Measurements from ENCODE around the gene USP10.
"Not testable (repeated sequence)": the region's sequence is repeated elsewhere in the genome, so short reads cannot be mapped to it uniquely, and the experiment has no call there.

Gene USP10

DNA sequence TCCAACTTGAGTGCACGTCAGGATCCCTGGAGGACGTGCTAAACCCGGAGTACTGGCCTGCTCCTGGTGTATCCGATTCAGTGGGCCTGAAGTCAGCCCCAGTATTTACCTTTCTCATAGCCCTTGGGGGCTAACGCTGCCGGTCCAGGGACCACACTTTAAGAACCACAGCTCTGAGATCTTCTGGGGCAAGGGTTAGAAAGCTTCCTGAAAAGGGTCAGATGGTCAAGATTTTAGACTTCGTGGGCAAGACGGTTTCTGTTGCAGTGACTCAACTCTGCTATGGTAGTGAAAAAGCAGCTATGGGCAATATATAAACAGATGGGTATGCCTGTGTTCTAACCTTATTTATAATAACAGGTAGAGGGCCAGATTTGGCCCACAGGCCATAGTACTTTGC, 14.6 kb upstream of the USP10 start:
- H3K27ac ChIP-seq (ENCODE audit: low read depth, low read length), result no peak overlapping the region

GRCh38 chr16:84686707-84687298, 13.0 kb upstream of the USP10 start:
- Histone ChIP-seq H3K4me1 (ENCODE audit: control insufficient read depth, insufficient read depth, low read length) (peaks cover 15% of the 10 kb centered on the region), H3K27ac (ENCODE audit: low read depth, low read length) (no peak overlapping the region)

More for the DNA sequence above, 14.6 kb upstream of the USP10 start:
- Histone ChIP-seq H3K4me3 (ENCODE audit: low read depth, low read length) (no peak overlapping the region), H3K9ac (ENCODE audit: low read depth, low read length) (no peak overlapping the region), H3K9me3 (ENCODE audit: control insufficient read depth, insufficient read depth, low read length) (no peaks in the 10 kb centered on the region), H3K36me3 (ENCODE audit: control insufficient read depth, insufficient read depth, low read length) (no peaks in the 10 kb centered on the region), H3K27me3 (ENCODE audit: control insufficient read depth, insufficient read depth, low read length) (no peaks in the 10 kb centered on the region), H3K4me1 (ENCODE audit: control insufficient read depth, insufficient read depth, low read length) (peaks cover 15% of the 10 kb centered on the region)

GRCh38 chr16:84687715-84688114, 12.1 kb upstream of the USP10 start:
- H3K4me1 ChIP-seq (ENCODE audit: control insufficient read depth, insufficient read depth, low read length), result peaks cover 15% of the 10 kb centered on the region
- no peaks in the 10 kb centered on the region for H3K36me3 ChIP-seq (ENCODE audit: control insufficient read depth, insufficient read depth, low read length)
- H3K9me3 ChIP-seq (ENCODE audit: control insufficient read depth, insufficient read depth, low read length), result no peaks in the 10 kb centered on the region
- no peak overlapping the region for H3K4me3 ChIP-seq (ENCODE audit: low read depth, low read length)
- H3K9ac ChIP-seq (ENCODE audit: low read depth, low read length), result no peak overlapping the region
- H3K27me3 ChIP-seq (ENCODE audit: control insufficient read depth, insufficient read depth, low read length), result no peaks in the 10 kb centered on the region
- no peak overlapping the region for H3K27ac ChIP-seq (ENCODE audit: low read depth, low read length)

More at GRCh38 chr16:84686707-84687298, 13.0 kb upstream of the USP10 start:
- H3K4me3 ChIP-seq (ENCODE audit: low read depth, low read length), result no peak overlapping the region
- H3K9ac ChIP-seq (ENCODE audit: low read depth, low read length), result no peak overlapping the region
- H3K9me3 ChIP-seq (ENCODE audit: control insufficient read depth, insufficient read depth, low read length), result no peaks in the 10 kb centered on the region
- no peaks in the 10 kb centered on the region for H3K36me3 ChIP-seq (ENCODE audit: control insufficient read depth, insufficient read depth, low read length)
- H3K27me3 ChIP-seq (ENCODE audit: control insufficient read depth, insufficient read depth, low read length), result no peaks in the 10 kb centered on the region

- H3K4me3 ChIP-seq (ENCODE audit: low read depth, low read length); H3K27me3 ChIP-seq (ENCODE audit: control insufficient read depth, insufficient read depth, low read length); H3K36me3 ChIP-seq (ENCODE audit: control insufficient read depth, insufficient read depth, low read length); H3K9ac ChIP-seq (ENCODE audit: low read depth, low read length); H3K27ac ChIP-seq (ENCODE audit: low read depth, low read length); H3K9me3 ChIP-seq (ENCODE audit: control insufficient read depth, insufficient read depth, low read length): not testable (repeated sequence)
- peaks cover 15% of the 10 kb centered on the region for H3K4me1 ChIP-seq (ENCODE audit: control insufficient read depth, insufficient read depth, low read length)
Measured at GRCh38 chr16:84688163-84688562, 11.6 kb upstream of the USP10 start.

DNA sequence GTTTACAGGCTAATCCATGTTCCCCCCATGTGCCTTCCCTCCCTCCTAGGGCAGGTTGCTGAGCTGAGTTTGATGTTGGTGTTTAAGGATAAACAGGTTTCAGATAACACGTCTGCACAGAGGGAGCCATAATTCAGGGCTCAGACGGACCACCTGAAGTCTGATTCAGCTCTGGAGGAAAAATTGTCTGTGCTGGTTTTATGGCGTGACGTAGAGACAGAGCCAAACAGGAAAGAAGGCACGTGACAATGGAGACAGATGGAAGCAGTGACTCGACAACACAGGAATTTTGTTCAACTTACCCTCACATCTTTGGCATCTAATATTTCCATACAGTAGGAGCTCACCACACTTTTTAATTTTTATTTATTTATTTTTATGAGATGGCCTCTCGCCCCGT, 10.7 kb upstream of the USP10 start:
- H3K27me3 ChIP-seq (ENCODE audit: control insufficient read depth, insufficient read depth, low read length), result no peaks in the 10 kb centered on the region
- H3K4me3 ChIP-seq (ENCODE audit: low read depth, low read length), result no peak overlapping the region
- H3K9me3 ChIP-seq (ENCODE audit: control insufficient read depth, insufficient read depth, low read length), result no peaks in the 10 kb centered on the region
- no peak overlapping the region for H3K9ac ChIP-seq (ENCODE audit: low read depth, low read length)
- no peak overlapping the region for H3K27ac ChIP-seq (ENCODE audit: low read depth, low read length)
- H3K4me1 ChIP-seq (ENCODE audit: control insufficient read depth, insufficient read depth, low read length), result peaks cover 9% of the 10 kb centered on the region
- H3K36me3 ChIP-seq (ENCODE audit: control insufficient read depth, insufficient read depth, low read length), result no peaks in the 10 kb centered on the region

- Histone ChIP-seq H3K36me3 (ENCODE audit: control insufficient read depth, insufficient read depth, low read length) (no peaks in the 10 kb centered on the region), H3K4me1 (ENCODE audit: control insufficient read depth, insufficient read depth, low read length) (no peaks in the 10 kb centered on the region), H3K27me3 (ENCODE audit: control insufficient read depth, insufficient read depth, low read length) (no peaks in the 10 kb centered on the region), H3K9me3 (ENCODE audit: control insufficient read depth, insufficient read depth, low read length) (no peaks in the 10 kb centered on the region), H3K4me3 (ENCODE audit: low read depth, low read length) (no peak overlapping the region), H3K9ac (ENCODE audit: low read depth, low read length) (no peak overlapping the region), H3K27ac (ENCODE audit: low read depth, low read length) (no peak overlapping the region)
Measured at GRCh38 chr16:84690088-84690819, 9.5 kb upstream of the USP10 start.

- H3K27me3 ChIP-seq (ENCODE audit: control insufficient read depth, insufficient read depth, low read length), result no peaks in the 10 kb centered on the region
- H3K27ac ChIP-seq (ENCODE audit: low read depth, low read length), result no peak overlapping the region
- H3K9ac ChIP-seq (ENCODE audit: low read depth, low read length), result no peak overlapping the region
- no peaks in the 10 kb centered on the region for H3K36me3 ChIP-seq (ENCODE audit: control insufficient read depth, insufficient read depth, low read length)
- no peaks in the 10 kb centered on the region for H3K4me1 ChIP-seq (ENCODE audit: control insufficient read depth, insufficient read depth, low read length)
- no peaks in the 10 kb centered on the region for H3K9me3 ChIP-seq (ENCODE audit: control insufficient read depth, insufficient read depth, low read length)
- no peak overlapping the region for H3K4me3 ChIP-seq (ENCODE audit: low read depth, low read length)
Measured at GRCh38 chr16:84692451-84693214, 7.2 kb upstream of the USP10 start.

GRCh38 chr16:84693869-84694268, 5.9 kb upstream of the USP10 start:
- not testable (repeated sequence) for H3K36me3 ChIP-seq (ENCODE audit: control insufficient read depth, insufficient read depth, low read length); H3K27ac ChIP-seq (ENCODE audit: low read depth, low read length); H3K9me3 ChIP-seq (ENCODE audit: control insufficient read depth, insufficient read depth, low read length); H3K4me1 ChIP-seq (ENCODE audit: control insufficient read depth, insufficient read depth, low read length); H3K4me3 ChIP-seq (ENCODE audit: low read depth, low read length); H3K27me3 ChIP-seq (ENCODE audit: control insufficient read depth, insufficient read depth, low read length); H3K9ac ChIP-seq (ENCODE audit: low read depth, low read length)

DNA sequence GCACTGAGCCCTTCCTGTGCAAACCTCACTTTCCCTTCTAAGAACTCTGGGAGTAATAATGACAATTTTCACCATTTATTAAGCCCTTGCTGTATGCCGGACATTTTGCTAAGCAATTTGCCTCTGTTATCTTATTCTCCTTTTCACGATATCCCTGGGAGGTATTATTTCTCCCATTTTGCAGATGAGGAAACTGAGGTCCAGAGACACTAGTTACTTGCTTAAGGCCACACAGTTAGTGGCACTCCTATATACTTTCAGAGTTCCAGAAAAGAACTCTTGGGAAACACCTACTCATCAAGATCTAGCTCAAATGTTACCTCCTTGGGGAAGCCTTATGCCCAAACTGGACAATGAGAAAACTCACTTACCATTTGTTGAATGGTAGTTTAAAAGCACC, 4.8 kb upstream of the USP10 start:
- H3K4me1 ChIP-seq (ENCODE audit: control insufficient read depth, insufficient read depth, low read length), result peaks cover 5% of the 10 kb centered on the region
- no peaks in the 10 kb centered on the region for H3K36me3 ChIP-seq (ENCODE audit: control insufficient read depth, insufficient read depth, low read length)
- H3K4me3 ChIP-seq (ENCODE audit: low read depth, low read length), result no peak overlapping the region
- no peaks in the 10 kb centered on the region for H3K9me3 ChIP-seq (ENCODE audit: control insufficient read depth, insufficient read depth, low read length)
- H3K9ac ChIP-seq (ENCODE audit: low read depth, low read length), result no peak overlapping the region
- no peaks in the 10 kb centered on the region for H3K27me3 ChIP-seq (ENCODE audit: control insufficient read depth, insufficient read depth, low read length)
- no peak overlapping the region for H3K27ac ChIP-seq (ENCODE audit: low read depth, low read length)

- no peaks in the 10 kb centered on the region for H3K27me3 ChIP-seq (ENCODE audit: control insufficient read depth, insufficient read depth, low read length)
- H3K4me3 ChIP-seq (ENCODE audit: low read depth, low read length), result peak overlapping the region; percentile 84
- no peaks in the 10 kb centered on the region for H3K9me3 ChIP-seq (ENCODE audit: control insufficient read depth, insufficient read depth, low read length)
- H3K36me3 ChIP-seq (ENCODE audit: control insufficient read depth, insufficient read depth, low read length), result no peaks in the 10 kb centered on the region; the same call in 1 of the 2 replicates
- peak overlapping the region; percentile 81 for H3K9ac ChIP-seq (ENCODE audit: low read depth, low read length)
- peak overlapping the region; percentile 82 for H3K27ac ChIP-seq (ENCODE audit: low read depth, low read length)
- H3K4me1 ChIP-seq (ENCODE audit: control insufficient read depth, insufficient read depth, low read length), result peaks cover 26% of the 10 kb centered on the region
Measured at GRCh38 chr16:84699147-84699711, 571 bp upstream of the USP10 start.
